C1 segment of cervical spinal cord (tissue), 14 donors: ENCODE results near the gene CHST13.
"Not testable (repeated sequence)": the region's sequence is repeated elsewhere in the genome, so short reads cannot be mapped to it uniquely, and the experiment has no call there.

Experiments
- DNase-seq, 14 donors: peaks; one replicate each; lab custom pipeline; 2025; lab: John Stamatoyannopoulos, UW

CHST13 gene

GRCh38 chr3:126582311-126582710 lies 58.4 kb downstream of the CHST13 start:
- DNase-seq = no peak

DNA sequence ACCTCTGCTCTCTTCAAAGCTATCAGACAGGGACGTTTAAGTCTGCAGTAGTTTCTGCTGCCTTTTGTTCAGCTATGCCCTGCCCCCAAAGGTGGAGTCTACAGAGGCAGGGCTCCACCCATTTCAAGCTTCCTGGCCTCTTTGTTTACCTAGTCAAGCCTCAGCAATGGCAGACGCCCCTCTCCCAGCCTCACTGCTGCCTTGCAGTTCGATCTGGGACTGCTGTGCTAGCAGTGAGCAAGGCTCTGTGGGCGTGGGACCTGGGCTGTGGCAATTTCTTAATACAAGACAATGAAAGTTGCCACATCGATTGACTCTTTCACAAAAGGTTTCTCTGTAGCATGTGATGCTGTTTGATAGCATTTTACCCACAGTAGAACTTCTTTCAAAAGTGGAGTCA lies 67.6 kb downstream of the CHST13 start:
- not testable (repeated sequence) for DNase-seq
